K562 (cell line): Measurements from ENCODE around the gene CEP290. TPM values are rescaled to one million over a fixed set of nuclear protein-coding genes. Genes with fewer than 3 reads are reported as not detected.

Source experiments
- ATF1 ChIP-seq, 2 experiments: fragments of 450-650 bp in 1 of 2; IDR thresholded peaks; 2 replicates each; pipeline ENCODE4 v1.6.1; 2016; ENCODE audit warnings: missing compliant biosample characterization in 1 of 2, missing genetic modification characterization in 1 of 2
- ATF2 ChIP-seq: sonication (generic); formaldehyde crosslinking; IDR thresholded peaks from 2 replicates; pipeline ENCODE4 v1.8.1; 2022; ENCODE audit warnings: missing genetic modification reagents
- CGGBP1 ChIP-seq: fragments of 250-450 bp; sonication (Bioruptor Pico); IDR thresholded peaks from 2 replicates; pipeline ENCODE4 v1.9.0; 2021; ENCODE audit warnings: mild to moderate bottlenecking
- DACH1 ChIP-seq: fragments of 450-650 bp; IDR thresholded peaks from 2 replicates; pipeline ENCODE4 v1.6.1; 2018; ENCODE audit not compliant: partially characterized antibody
- FOXM1 ChIP-seq, 2 experiments: fragments of 450-650 bp in 1 of 2; sonication (generic) in 1 of 2; formaldehyde crosslinking in 1 of 2; IDR thresholded peaks; 2 replicates each; pipeline versions ENCODE4 v1.6.1 to v1.9.0; 2017 to 2022; ENCODE audit warnings: low read depth in 2 of 2, mild to moderate bottlenecking in 2 of 2, missing genetic modification reagents in 1 of 2, moderate library complexity in 1 of 2
- GATA2 ChIP-seq: sonication (generic); formaldehyde crosslinking; IDR thresholded peaks from 2 replicates; pipeline ENCODE4 v1.4.0; 2020; ENCODE audit warnings: mild to moderate bottlenecking, missing genetic modification reagents
- GTF2A2 ChIP-seq: IDR thresholded peaks from 2 replicates; pipeline ENCODE4 v1.6.1; 2016; ENCODE audit warnings: mild to moderate bottlenecking, missing genetic modification characterization, missing compliant biosample characterization
- HDAC2 ChIP-seq: fragments of 450-650 bp; IDR thresholded peaks from 2 replicates; pipeline ENCODE4 v1.6.1; 2016; ENCODE audit warnings: mild to moderate bottlenecking
- HMG20A ChIP-seq: fragments of 450-650 bp; formaldehyde crosslinking; conservative IDR thresholded peaks from 2 replicates; pipeline ENCODE4 v1.4.0; 2020; ENCODE audit warnings: mild to moderate bottlenecking, mixed read lengths
- KDM2B ChIP-seq: fragments of 250-450 bp; sonication (Bioruptor Pico); IDR thresholded peaks from 2 replicates; pipeline ENCODE4 v1.8.0; 2021; ENCODE audit warnings: mild to moderate bottlenecking, moderate library complexity
- KLF13 ChIP-seq: fragments of 450-650 bp; IDR thresholded peaks from 2 replicates; pipeline ENCODE4 v1.6.1; 2016; ENCODE audit warnings: missing genetic modification characterization, low read depth, mild to moderate bottlenecking, missing compliant biosample characterization, moderate library complexity, borderline replicate concordance
- LCOR ChIP-seq: sonication (generic); formaldehyde crosslinking; IDR thresholded peaks from 2 replicates; pipeline ENCODE4 v1.8.0; 2022; ENCODE audit warnings: mild to moderate bottlenecking, missing genetic modification reagents
- MCM3 ChIP-seq: fragments of 450-650 bp; IDR thresholded peaks from 2 replicates; pipeline ENCODE4 v1.6.1; 2016
- MIER1 ChIP-seq: fragments of 450-650 bp; IDR thresholded peaks from 2 replicates; pipeline ENCODE4 v1.6.1; 2016; ENCODE audit warnings: antibody characterized with exemption, mild to moderate bottlenecking, low read depth
- MITF ChIP-seq: IDR thresholded peaks from 2 replicates; pipeline ENCODE4 v1.6.1; 2014; ENCODE audit warnings: antibody characterized with exemption
- PHF8 ChIP-seq: fragments of 200-600 bp; sonication (generic); IDR thresholded peaks from 2 replicates; pipeline ENCODE4 v1.6.1; 2012; ENCODE audit warnings: mixed run types, mild to moderate bottlenecking, inconsistent platforms, low read length, moderate library complexity, borderline replicate concordance
- POLR2G ChIP-seq: fragments of 200-400 bp; formaldehyde crosslinking; IDR thresholded peaks from 2 replicates; pipeline ENCODE4 v1.6.1; 2017; ENCODE audit warnings: low read depth, mild to moderate bottlenecking, antibody characterized with exemption, low read length, moderate library complexity
- RB1 ChIP-seq: fragments of 450-650 bp; IDR thresholded peaks from 2 replicates; pipeline ENCODE4 v1.6.1; 2017; ENCODE audit warnings: low read depth, mild to moderate bottlenecking
- SPI1 ChIP-seq: IDR thresholded peaks from 2 replicates; pipeline ENCODE4 v1.6.1; 2011; ENCODE audit warnings: low read depth, low read length, control low read depth, borderline replicate concordance
- TCF7 ChIP-seq: sonication (generic); IDR thresholded peaks from 2 replicates; pipeline ENCODE4 v1.6.1; 2016; ENCODE audit warnings: antibody characterized with exemption, borderline replicate concordance
- THRB ChIP-seq: fragments of 450-650 bp; formaldehyde crosslinking; conservative IDR thresholded peaks from 2 replicates; pipeline ENCODE4 v1.4.0; 2022; ENCODE audit warnings: mild to moderate bottlenecking, missing genetic modification characterization
- ZFP91 ChIP-seq: sonication (generic); formaldehyde crosslinking; IDR thresholded peaks from 2 replicates; pipeline ENCODE4 v1.8.0; 2022; ENCODE audit warnings: mild to moderate bottlenecking, missing genetic modification reagents
- ZNF124 ChIP-seq: sonication (generic); formaldehyde crosslinking; IDR thresholded peaks from 2 replicates; pipeline ENCODE4 v1.8.1; 2022; ENCODE audit warnings: missing genetic modification reagents
- ZNF384 ChIP-seq: IDR thresholded peaks from 2 replicates; pipeline ENCODE4 v1.6.1; 2012; ENCODE audit warnings: low read depth, low read length, improper control_type of control experiment
- polyA plus RNA-seq, 8 experiments: library from polyadenylated mRNA; depleted of rRNA in 4 of 8; stranded (reverse) in 5 of 8; unstranded in 3 of 8; fragments of >200 nt; fragmentation: Nextera tagmentation in 2 of 8; fragmentation: Illumina TruSeq in 1 of 8; extraction: Ambion mirVana in 2 of 8; extraction: Trizol in 1 of 8; gene quantifications; 2 replicates each; pipeline versions ENCODE4 v1.2.1 to v1.2.3, GENCODE V29; 2011 to 2014; ENCODE audit warnings: inconsistent platforms in 1 of 8, missing spikeins in 1 of 8
- total RNA-seq, 7 experiments: library from RNA; depleted of rRNA in 6 of 7; stranded (reverse); fragments of >200 nt in 6 of 7; fragmentation: Illumina TruSeq in 2 of 7; extraction: Trizol in 2 of 7; gene quantifications; 2 replicates each; pipeline versions ENCODE4 v1.2.1 to v1.2.3, GENCODE V29; 2011 to 2021; ENCODE audit warnings: low replicate concordance in 1 of 7

CEP290 gene
- total and polyA plus RNA-seq, 9 of the 15 experiments (the other 6 are each of a cell fraction or from before 2014, with no cell fraction given): 7.2 to 19.4 (median 18.1) TPM

- peak; percentile 85 for TF ChIP-seq RB1
- TF ChIP-seq ATF1 (CRISPR knock-in tag; IDR thresholded peaks at IDR 0.05): no peak
- peak; percentile 77 for TF ChIP-seq ATF1 (tag; IDR thresholded peaks at IDR 0.05)
- TF ChIP-seq TCF7: no peak
- no peak for TF ChIP-seq DACH1
- TF ChIP-seq PHF8: peak; percentile 94; the same call in 1 of the 2 replicates
- no peak for TF ChIP-seq ATF2 (CRISPR knock-in tag)
- TF ChIP-seq GATA2 (CRISPR knock-in tag): no peak
- TF ChIP-seq THRB (CRISPR knock-in tag): no peak
- TF ChIP-seq GTF2A2: no peak
- TF ChIP-seq FOXM1 (IDR thresholded peaks at IDR 0.05; ENCODE audit: low read depth): no peak
- TF ChIP-seq FOXM1 (CRISPR knock-in tag; IDR thresholded peaks at IDR 0.05; ENCODE audit: low read depth): 0 out of 2 replicates have a peak, but pooled peaks have one; percentile 55
- no peak for TF ChIP-seq MCM3
- no peak for TF ChIP-seq SPI1
- no peak for TF ChIP-seq ZFP91 (CRISPR knock-in tag)
- 0 out of 2 replicates have a peak, but pooled peaks have one; percentile 62 for TF ChIP-seq LCOR (CRISPR knock-in tag)
- TF ChIP-seq POLR2G: peak; percentile 98
- no peak for TF ChIP-seq ZNF124 (CRISPR knock-in tag)
- TF ChIP-seq MIER1: no peak
- TF ChIP-seq HMG20A (CRISPR knock-in tag): no peak
- TF ChIP-seq ZNF384: peak; percentile 76
- TF ChIP-seq MITF: no peak
- TF ChIP-seq KLF13 (tag): no peak
- peak; percentile 31; the same call in 1 of the 2 replicates for TF ChIP-seq HDAC2
- no peak for TF ChIP-seq KDM2B (CRISPR knock-in tag)
- no peak for TF ChIP-seq CGGBP1 (CRISPR knock-in tag)
These were observed 106.5 kb downstream of the CEP290 start (continued) for GRCh38 chr12:88035271-88035906.
